Measurements from ENCODE around the gene UCMA.

The UCMA gene

GRCh38 chr10:13233358-13233757 is 816 bp downstream of the UCMA start:
- no peak for DNase-seq (ENCODE audit: low read depth)

GRCh38 chr10:13231808-13232207 is 2.4 kb downstream of the UCMA start:
- no peak for DNase-seq (ENCODE audit: low read depth)

- no peak for DNase-seq (ENCODE audit: low read depth)
Observed at GRCh38 chr10:13231190-13231589, 3.0 kb downstream of the UCMA start.

- DNase-seq (ENCODE audit: low read depth), result no peak
Observed at GRCh38 chr10:13227031-13227430, 7.1 kb downstream of the UCMA start.

DNA sequence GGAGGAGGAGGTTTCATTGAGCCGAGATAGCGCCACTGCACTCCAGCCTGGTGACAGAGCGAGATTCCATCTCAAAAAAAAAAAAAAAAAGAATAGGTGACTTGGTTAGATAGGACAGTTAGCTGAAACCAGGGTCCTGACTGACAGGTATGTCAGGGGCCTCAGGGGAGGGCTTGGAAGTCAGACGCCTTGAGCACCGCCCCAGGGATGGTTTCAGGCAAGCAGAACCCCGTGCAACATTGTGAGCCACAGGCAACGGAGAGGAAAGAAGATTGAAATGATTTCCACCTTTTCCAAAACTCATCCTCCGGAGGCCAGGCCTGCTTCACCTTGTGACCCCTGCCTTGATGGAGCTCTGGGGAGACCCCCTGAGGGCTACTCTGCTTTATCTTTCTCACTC is 8.6 kb downstream of the UCMA start:
- no peak for DNase-seq (ENCODE audit: low read depth)

- no peak for DNase-seq (ENCODE audit: low read depth)
Observed at GRCh38 chr10:13224210-13224995, 9.8 kb downstream of the UCMA start.

DNA sequence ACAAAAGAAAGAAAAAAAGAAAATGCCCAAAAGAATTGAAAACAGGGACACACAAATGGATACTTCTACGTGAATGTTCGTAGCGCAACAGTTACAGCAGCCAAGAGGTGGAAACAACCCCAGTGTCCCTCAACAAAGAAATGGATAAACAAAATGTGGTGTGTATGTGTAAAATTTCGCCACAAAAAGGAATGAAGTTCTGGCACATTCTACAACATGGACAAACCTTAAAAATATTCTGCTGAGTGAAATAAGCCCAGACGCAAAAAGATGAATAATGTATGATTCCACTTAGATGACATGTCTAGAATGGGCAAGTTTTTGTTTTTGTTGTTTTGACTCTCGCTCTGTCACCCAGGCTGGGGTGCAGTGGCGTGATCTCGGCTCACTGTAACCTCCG is 10.9 kb downstream of the UCMA start:
- no peak for DNase-seq (ENCODE audit: low read depth)

GRCh38 chr10:13222566-13222965 is 11.6 kb downstream of the UCMA start:
- DNase-seq (ENCODE audit: low read depth), result no peak

- no peak for DNase-seq (ENCODE audit: low read depth)
Observed at GRCh38 chr10:13222151-13222550, 12.0 kb downstream of the UCMA start.

DNA sequence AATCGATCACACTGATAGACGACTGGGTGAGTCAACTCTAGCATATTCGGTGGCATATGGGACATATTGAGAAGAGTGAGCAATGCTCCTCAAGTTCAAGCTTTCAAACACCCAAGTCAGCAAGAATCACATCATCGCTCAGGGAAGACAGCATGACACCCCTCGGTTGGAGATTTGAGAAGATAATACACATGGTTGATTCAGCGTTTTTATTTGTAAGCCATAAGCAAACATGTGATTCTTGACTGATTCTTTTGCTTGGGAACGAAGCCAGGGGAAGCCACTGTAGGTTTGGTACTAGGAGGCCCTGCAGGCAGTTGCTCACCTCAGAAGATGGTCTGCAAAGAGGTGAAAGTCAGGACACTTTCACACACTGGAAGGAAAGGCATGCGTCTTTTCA is 12.6 kb downstream of the UCMA start:
- DNase-seq (ENCODE audit: low read depth), result no peak

DNA sequence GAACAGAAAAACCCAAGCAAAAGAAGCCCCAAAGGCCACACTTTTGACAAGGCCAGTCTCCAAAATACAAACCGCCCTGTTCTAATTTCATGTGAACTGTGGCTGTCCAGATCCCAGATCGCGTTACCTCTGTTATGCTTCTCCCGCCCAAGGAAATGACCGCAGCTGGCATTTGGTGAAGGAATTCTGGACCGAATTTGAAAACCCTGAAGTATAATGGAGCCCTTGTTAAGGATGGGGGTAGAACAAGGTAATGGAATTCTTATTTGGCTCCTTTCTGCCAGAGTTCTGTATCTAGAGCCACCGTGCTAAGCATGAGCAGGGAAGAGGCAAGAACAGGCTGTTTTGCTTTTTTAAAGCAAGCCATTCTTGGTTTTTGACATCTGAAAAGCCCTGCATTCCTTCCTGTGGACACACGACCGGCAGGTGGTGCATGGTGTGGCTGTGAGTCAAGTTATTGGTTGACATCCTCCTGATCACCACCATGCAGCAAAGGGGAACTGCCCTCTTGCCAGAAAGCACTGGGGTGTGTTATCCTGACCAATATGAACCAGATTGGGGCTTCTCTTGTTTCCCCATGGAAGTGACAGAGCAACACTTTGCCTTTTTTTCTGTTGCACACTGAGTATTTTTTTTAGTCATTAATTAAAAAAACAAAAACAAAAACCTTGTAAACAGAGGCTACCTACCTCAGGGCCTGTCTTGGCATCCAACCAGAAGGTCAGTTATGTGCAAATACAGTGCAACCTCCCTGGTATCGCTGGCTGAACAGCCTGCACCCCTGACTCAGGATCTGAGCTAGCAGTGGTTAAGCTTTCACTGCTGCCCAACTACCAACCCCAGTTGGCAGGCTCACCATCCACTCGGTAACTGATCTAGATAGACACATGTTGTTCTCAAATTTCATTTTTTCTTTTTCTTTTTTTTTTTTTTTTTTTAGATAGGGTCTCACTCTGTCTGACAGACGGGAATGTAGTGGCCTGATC is 14.2 kb downstream of the UCMA start:
- DNase-seq (ENCODE audit: low read depth), result no peak

- no peak for DNase-seq (ENCODE audit: low read depth)
Observed at GRCh38 chr10:13218878-13219277, 15.3 kb downstream of the UCMA start.

DNA sequence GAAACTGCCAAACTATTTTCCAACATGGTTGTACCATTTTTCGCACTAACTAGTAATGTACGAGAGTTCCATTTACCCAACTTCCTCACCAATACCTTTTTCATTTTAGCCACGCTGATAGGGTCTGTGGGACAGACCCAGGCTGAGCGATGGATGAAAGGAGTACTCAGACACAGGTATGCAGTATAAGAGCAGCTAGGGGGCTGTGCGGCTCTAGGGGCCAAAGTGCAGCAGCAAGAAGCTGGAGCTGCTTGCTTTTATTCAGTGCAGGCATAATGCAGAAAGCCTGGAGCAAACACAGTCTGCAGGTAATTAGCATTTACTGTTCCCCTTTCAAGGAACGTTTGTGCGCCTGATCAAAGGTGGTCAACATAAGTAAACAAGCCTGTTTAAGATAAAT is 21.0 kb downstream of the UCMA start:
- no peak for DNase-seq (ENCODE audit: low read depth)

DNA sequence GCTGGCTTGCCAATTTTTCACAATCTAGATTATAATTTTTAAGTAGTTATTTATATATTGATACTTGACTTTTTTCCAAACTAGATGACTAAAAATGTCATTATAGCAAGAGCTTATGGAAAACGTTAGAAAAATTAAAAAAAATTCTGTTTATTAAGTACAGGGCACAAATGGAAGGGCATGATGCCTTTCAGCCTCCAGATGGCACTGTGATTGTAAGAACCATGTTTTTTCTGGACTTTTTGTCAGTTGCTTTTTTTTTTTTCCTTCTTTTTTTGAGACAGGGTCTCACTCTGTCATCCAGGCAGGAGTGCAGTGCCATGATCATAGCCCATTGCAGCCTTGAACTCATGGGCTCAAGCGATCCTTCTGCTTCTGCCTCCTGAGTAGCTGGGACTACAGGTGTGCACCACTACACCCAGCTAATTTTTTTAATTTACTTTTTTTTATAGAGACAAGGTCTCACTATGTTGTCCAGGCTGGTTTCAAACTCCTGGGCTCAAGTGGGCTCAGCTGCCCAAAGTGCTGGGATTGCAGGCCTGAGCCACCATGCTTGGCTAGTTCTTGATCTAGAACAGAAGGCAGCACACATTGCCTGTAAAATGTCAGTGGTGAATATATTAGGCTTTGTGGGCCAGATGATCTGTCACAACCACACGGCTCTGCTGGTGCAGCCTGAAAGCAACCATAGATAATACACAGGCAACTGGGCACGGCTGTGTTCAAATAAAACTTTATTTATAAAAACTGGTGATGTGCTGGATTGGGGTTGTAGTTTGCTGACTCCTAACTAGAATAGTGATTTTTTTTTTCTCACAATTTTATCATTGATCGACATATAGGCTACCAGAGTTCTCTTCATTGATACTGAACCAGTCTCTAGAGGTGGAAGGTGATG is 27.4 kb downstream of the UCMA start:
- DNase-seq (ENCODE audit: low read depth), result peak; percentile 59

- DNase-seq (ENCODE audit: low read depth), result no peak
Observed at GRCh38 chr10:13206091-13206490, 28.1 kb downstream of the UCMA start.

DNA sequence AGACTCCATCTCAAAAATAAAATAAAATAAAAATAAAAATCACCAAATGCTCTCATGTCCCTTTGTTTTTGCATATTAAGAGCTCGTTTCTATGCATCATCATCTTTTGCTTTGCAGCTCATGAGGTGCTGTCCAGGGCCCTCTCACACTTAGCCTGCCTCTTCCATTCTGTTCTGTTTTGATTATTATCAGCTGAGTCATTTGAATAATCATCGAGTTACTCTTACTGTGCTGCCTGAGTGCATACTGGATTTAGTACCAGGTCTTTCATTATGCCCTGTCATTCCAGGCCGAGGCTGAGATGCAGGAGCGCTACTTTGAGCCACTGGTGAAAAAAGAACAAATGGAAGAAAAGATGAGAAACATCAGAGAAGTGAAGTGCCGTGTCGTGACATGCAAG is 33.0 kb downstream of the UCMA start:
- DNase-seq (ENCODE audit: low read depth), result no peak

- no peak for DNase-seq (ENCODE audit: low read depth)
Observed at GRCh38 chr10:13195016-13195415, 39.2 kb downstream of the UCMA start.

GRCh38 chr10:13193637-13194036 is 40.5 kb downstream of the UCMA start:
- no peak for DNase-seq (ENCODE audit: low read depth)

DNA sequence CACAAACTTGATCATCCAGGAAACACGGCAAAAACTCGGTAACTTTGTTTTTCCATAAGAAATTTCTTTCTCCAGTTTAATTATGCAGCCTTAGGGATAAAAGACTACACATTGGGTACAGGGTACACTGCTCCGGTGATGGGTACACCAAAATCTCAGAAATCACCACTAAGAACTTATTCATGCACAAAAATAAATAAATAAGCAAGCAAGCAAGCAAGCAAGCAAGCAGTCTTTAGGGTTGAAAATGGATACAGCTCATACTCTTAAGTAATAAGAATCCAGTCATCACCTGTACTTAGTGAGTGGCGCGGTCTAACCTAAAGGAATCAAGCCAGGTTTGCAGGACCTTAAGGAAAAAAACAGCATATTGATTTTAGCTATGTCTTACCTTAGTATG is 42.8 kb downstream of the UCMA start:
- no peak for DNase-seq (ENCODE audit: low read depth)

GRCh38 chr10:13190816-13191215 is 43.4 kb downstream of the UCMA start:
- no peak for DNase-seq (ENCODE audit: low read depth)

DNA sequence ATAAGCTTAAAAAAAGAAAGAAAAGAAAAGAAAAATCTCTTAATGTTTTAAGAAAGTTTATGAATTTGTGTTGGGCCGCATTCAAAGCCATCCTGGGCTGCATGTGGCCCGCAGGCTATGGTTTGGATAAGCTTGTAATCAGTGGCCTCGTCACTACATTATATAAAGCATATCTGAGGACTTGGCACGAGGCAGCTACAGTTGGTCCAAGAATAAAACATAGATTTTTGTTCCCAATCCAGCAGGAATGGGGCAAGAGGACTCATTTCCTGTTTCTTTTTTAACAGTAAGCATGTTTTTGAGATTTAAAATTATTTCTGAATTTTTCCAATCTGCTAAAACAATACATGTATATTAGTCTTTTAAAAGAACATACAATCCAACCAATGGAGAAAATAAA is 44.2 kb downstream of the UCMA start:
- DNase-seq (ENCODE audit: low read depth), result peak; percentile 35

DNA sequence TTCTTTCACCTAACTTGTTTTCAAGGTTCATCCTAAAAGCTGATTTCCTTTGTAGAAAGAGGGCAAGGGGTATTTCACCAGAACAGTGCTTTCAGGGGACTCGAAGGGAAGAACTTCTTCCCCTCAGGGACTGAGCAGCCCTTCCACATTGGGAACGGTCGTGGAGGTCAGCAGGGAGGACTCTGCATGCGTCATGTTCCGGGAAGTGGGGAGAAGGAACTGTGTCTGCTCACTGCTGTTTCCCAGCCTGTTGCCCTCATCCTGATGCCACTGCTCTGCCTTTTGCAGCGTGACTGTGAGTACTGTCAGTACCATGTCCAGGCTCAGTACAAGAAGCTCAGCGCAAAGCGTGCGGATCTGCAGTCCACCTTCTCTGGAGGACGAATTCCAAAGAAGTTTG is 45.6 kb downstream of the UCMA start:
- DNase-seq (ENCODE audit: low read depth), result no peak

Data from fibroblast of gingiva (primary cell).